Activated CD8-positive, alpha-beta memory T cell treated with anti-CD3 and anti-CD28 coated beads, Interleukin-2, amount 50 U/mL, for 24 hours (primary cell): Measurements from ENCODE around the gene MRPL57.
A peak's percentile ranks its signal among the peaks of the same experiment; 100 is the strongest.
"Not testable (repeated sequence)": the region's sequence is repeated elsewhere in the genome, so short reads cannot be mapped to it uniquely, and the experiment has no call there.

Experiments used
- DNase-seq: peaks from one replicate; pipeline ENCODE4 v3.0.0-alpha.2; 2020; ENCODE audit errors: extremely low read depth

Gene MRPL57

GRCh38 chr13:21176215-21176981 is at the start of gene MRPL57, which contains the start of gene SKA3:
MRPL57 (plus strand) TSS chr13:21176658; CDS start chr13:21176917, 259 bp downstream.
SKA3 (minus strand) TSS chr13:21176552; CDS start chr13:21176477, 75 bp downstream.
- DNase-seq: peak; percentile 85

GRCh38 chr13:21130116-21130515 is 46.3 kb upstream of the MRPL57 start:
- DNase-seq: no peak

- DNase-seq: no peak
Measured at GRCh38 chr13:21133077-21133476, 43.4 kb upstream of the MRPL57 start.

GRCh38 chr13:21134475-21134874 is 42.0 kb upstream of the MRPL57 start:
- DNase-seq: no peak

GRCh38 chr13:21135833-21136232 is 40.6 kb upstream of the MRPL57 start:
- not testable (repeated sequence) for DNase-seq

GRCh38 chr13:21137696-21138095 is 38.8 kb upstream of the MRPL57 start:
- DNase-seq: no peak

GRCh38 chr13:21138561-21138960 is 37.9 kb upstream of the MRPL57 start:
- no peak for DNase-seq

- DNase-seq: no peak
Measured at GRCh38 chr13:21139374-21139773, 37.1 kb upstream of the MRPL57 start.

GRCh38 chr13:21142766-21143165 is 33.7 kb upstream of the MRPL57 start:
- no peak for DNase-seq

GRCh38 chr13:21147827-21148226 is 28.6 kb upstream of the MRPL57 start:
- DNase-seq: no peak

GRCh38 chr13:21148557-21149258 is 27.8 kb upstream of the MRPL57 start:
- DNase-seq: no peak

GRCh38 chr13:21149568-21149967 is 26.9 kb upstream of the MRPL57 start:
- DNase-seq: no peak

- DNase-seq: no peak
Measured at GRCh38 chr13:21150013-21150412, 26.4 kb upstream of the MRPL57 start.

GRCh38 chr13:21152251-21152899 is 24.1 kb upstream of the MRPL57 start:
- no peak for DNase-seq

GRCh38 chr13:21164631-21165030 is 11.8 kb upstream of the MRPL57 start:
- no peak for DNase-seq

- not testable (repeated sequence) for DNase-seq
Measured at GRCh38 chr13:21165606-21166005, 10.9 kb upstream of the MRPL57 start.

- no peak for DNase-seq
Measured at GRCh38 chr13:21171420-21171819, 5.0 kb upstream of the MRPL57 start.

GRCh38 chr13:21173767-21174166 is 2.7 kb upstream of the MRPL57 start:
- not testable (repeated sequence) for DNase-seq

- no peak for DNase-seq
Measured at GRCh38 chr13:21175656-21176214, 723 bp upstream of the MRPL57 start.

- no peak for DNase-seq
Measured at GRCh38 chr13:21176982-21177284, 475 bp downstream of the MRPL57 start.

GRCh38 chr13:21181671-21182070 is 5.2 kb downstream of the MRPL57 start:
- DNase-seq: no peak

GRCh38 chr13:21186410-21186809 is 10.0 kb downstream of the MRPL57 start:
- DNase-seq: not testable (repeated sequence)
